ENCODE data around the gene CADPS2. TPM values are rescaled to one million over a fixed set of nuclear protein-coding genes. Genes with fewer than 3 reads are reported as not detected.

Gene CADPS2
- total and polyA plus RNA-seq, 2 donors (not counting 1 experiment from before 2014, with no cell fraction given) = 11.5 to 32.2 TPM

DNA sequence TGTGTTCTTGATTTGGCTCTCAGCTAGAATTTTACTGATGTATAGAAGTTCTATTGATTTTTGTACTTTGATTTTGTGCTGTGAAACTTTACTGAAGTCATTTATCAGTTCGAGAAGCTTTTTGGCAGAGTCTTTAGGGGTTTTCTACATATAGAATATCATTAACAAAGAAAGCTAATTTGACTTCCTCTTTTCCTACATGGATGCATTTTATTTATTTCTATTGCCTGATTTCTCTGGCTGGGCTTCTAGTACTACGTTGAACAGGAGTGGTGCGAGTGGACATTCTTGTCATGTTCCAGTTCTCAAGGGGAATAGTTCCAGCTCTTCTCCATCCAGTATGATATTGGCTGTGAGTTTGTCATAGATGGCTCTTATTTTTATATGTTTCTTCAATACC is 252.8 kb downstream of the CADPS2 start:
- no peak overlapping the region for H3K9ac ChIP-seq (ENCODE audit: insufficient read depth, low read length)
- no peak for DNase-seq (ENCODE audit: low read depth in 2 of 2)
- TF ChIP-seq, protein P1, sequence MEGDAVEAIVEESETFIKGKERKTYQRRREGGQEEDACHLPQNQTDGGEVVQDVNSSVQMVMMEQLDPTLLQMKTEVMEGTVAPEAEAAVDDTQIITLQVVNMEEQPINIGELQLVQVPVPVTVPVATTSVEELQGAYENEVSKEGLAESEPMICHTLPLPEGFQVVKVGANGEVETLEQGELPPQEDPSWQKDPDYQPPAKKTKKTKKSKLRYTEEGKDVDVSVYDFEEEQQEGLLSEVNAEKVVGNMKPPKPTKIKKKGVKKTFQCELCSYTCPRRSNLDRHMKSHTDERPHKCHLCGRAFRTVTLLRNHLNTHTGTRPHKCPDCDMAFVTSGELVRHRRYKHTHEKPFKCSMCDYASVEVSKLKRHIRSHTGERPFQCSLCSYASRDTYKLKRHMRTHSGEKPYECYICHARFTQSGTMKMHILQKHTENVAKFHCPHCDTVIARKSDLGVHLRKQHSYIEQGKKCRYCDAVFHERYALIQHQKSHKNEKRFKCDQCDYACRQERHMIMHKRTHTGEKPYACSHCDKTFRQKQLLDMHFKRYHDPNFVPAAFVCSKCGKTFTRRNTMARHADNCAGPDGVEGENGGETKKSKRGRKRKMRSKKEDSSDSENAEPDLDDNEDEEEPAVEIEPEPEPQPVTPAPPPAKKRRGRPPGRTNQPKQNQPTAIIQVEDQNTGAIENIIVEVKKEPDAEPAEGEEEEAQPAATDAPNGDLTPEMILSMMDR (conservative IDR thresholded peaks at IDR 0.05 in 1 of 2, IDR thresholded peaks at IDR 0.05 in 1 of 2; ENCODE audit: low read depth in 1 of 2, low read length in 2 of 2) = no peak
- no peak for TF ChIP-seq EZH2 (IDR thresholded peaks at IDR 0.05; ENCODE audit: low read length, missing control alignments)
- no peaks in the 10 kb centered on the region for H3K79me2 ChIP-seq (ENCODE audit: control insufficient read depth, insufficient read depth, low read length)
- no peak overlapping the region for H3K27ac ChIP-seq (ENCODE audit: insufficient read depth, low read length)
- no peak overlapping the region for H2AFZ ChIP-seq (ENCODE audit: low read length)
- no peak overlapping the region for H3K4me3 ChIP-seq (replicated peaks in 1 of 4; ENCODE audit: control extremely low read depth in 1 of 4, insufficient read depth in 1 of 4, low read depth in 3 of 4, low read length in 4 of 4)
- no peaks in the 10 kb centered on the region for H3K27me3 ChIP-seq (ENCODE audit: control insufficient read depth, insufficient read depth, low read length)
- no peaks in the 10 kb centered on the region for H4K20me1 ChIP-seq (ENCODE audit: control insufficient read depth, extremely low read depth, insufficient read depth, low read length)
- H3K9me3 ChIP-seq (ENCODE audit: control insufficient read depth, insufficient read depth, low read depth, low read length) = no peaks in the 10 kb centered on the region
- H3K4me2 ChIP-seq (ENCODE audit: extremely low read depth, insufficient read depth, low read length) = no peak overlapping the region
- H3K36me3 ChIP-seq (ENCODE audit: control insufficient read depth, insufficient read depth, low read length) = no peaks in the 10 kb centered on the region
- no peaks in the 10 kb centered on the region for H3K4me1 ChIP-seq (ENCODE audit: control insufficient read depth, extremely low read depth, insufficient read depth, low read length)

DNA sequence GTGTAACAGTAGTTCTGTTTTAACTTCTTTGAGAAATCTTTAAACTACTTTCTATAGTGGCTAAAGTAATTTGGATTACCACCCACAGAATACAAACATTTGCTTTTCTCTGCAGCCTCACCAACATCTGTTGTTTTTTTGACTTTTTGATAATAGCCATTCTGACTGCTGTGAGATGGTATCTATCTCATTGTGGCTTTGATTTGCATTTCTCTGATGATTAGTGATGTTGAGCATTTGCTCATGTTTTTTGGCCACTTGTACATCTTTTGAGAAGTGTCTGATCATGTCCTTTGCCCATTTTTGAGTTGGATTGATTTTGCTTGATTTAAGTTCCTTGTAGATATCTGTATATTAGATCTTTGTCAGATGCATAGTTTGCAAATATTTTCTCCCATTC is 254.0 kb downstream of the CADPS2 start:
- no peaks in the 10 kb centered on the region for H3K36me3 ChIP-seq (ENCODE audit: control insufficient read depth, insufficient read depth, low read length)
- H2AFZ ChIP-seq (ENCODE audit: low read length) = no peak overlapping the region
- no peak overlapping the region for H3K4me2 ChIP-seq (ENCODE audit: extremely low read depth, insufficient read depth, low read length)
- no peak overlapping the region for H3K4me3 ChIP-seq (replicated peaks in 1 of 4; ENCODE audit: control extremely low read depth in 1 of 4, insufficient read depth in 1 of 4, low read depth in 3 of 4, low read length in 4 of 4)
- no peak overlapping the region for H3K27ac ChIP-seq (ENCODE audit: insufficient read depth, low read length)
- TF ChIP-seq, protein P1 (conservative IDR thresholded peaks at IDR 0.05 in 1 of 2, IDR thresholded peaks at IDR 0.05 in 1 of 2; ENCODE audit: low read depth in 1 of 2, low read length in 2 of 2) = no peak
- TF ChIP-seq EZH2 (IDR thresholded peaks at IDR 0.05; ENCODE audit: low read length, missing control alignments) = no peak
- H3K27me3 ChIP-seq (ENCODE audit: control insufficient read depth, insufficient read depth, low read length) = no peaks in the 10 kb centered on the region
- H3K4me1 ChIP-seq (ENCODE audit: control insufficient read depth, extremely low read depth, insufficient read depth, low read length) = no peaks in the 10 kb centered on the region
- DNase-seq (ENCODE audit: low read depth in 2 of 2) = no peak
- no peaks in the 10 kb centered on the region for H3K9me3 ChIP-seq (ENCODE audit: control insufficient read depth, insufficient read depth, low read depth, low read length)
- H3K9ac ChIP-seq (ENCODE audit: insufficient read depth, low read length) = no peak overlapping the region
- no peaks in the 10 kb centered on the region for H4K20me1 ChIP-seq (ENCODE audit: control insufficient read depth, extremely low read depth, insufficient read depth, low read length)
- no peaks in the 10 kb centered on the region for H3K79me2 ChIP-seq (ENCODE audit: control insufficient read depth, insufficient read depth, low read length)

DNA sequence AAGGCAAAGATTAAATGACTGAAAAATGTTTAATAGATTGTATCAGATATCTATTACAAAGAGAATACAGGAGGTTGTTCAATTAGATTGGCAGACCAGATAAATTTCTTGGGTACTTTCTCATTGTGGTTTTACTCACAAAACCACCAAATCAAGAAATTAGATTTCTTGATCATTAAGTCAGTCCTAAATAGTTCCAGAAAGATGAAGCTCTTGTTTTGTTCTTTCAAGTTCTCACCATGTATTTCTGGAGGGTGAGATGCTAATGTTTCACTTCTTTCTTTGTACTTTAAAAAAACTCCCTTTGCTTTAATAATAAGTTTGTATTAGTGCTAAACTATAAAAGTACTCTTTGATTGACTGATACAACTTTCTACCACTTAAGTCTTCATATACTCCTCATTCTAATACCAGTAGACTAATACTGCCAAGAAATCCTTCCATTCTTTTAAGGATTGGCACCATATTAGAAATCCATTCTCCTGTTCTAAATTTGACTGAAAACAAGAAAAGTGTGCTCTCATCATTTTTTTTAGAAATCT is 256.8 kb downstream of the CADPS2 start:
- no peak for DNase-seq (ENCODE audit: low read depth in 2 of 2)
- H3K4me2 ChIP-seq (ENCODE audit: extremely low read depth, insufficient read depth, low read length) = no peak overlapping the region
- H3K4me3 ChIP-seq (replicated peaks in 1 of 4; ENCODE audit: control extremely low read depth in 1 of 4, insufficient read depth in 1 of 4, low read depth in 3 of 4, low read length in 4 of 4) = no peak overlapping the region
- no peaks in the 10 kb centered on the region for H3K79me2 ChIP-seq (ENCODE audit: control insufficient read depth, insufficient read depth, low read length)
- H3K27me3 ChIP-seq (ENCODE audit: control insufficient read depth, insufficient read depth, low read length) = no peaks in the 10 kb centered on the region
- no peaks in the 10 kb centered on the region for H3K4me1 ChIP-seq (ENCODE audit: control insufficient read depth, extremely low read depth, insufficient read depth, low read length)
- no peaks in the 10 kb centered on the region for H4K20me1 ChIP-seq (ENCODE audit: control insufficient read depth, extremely low read depth, insufficient read depth, low read length)
- no peak for TF ChIP-seq EZH2 (IDR thresholded peaks at IDR 0.05; ENCODE audit: low read length, missing control alignments)
- TF ChIP-seq, protein P1 (conservative IDR thresholded peaks at IDR 0.05 in 1 of 2, IDR thresholded peaks at IDR 0.05 in 1 of 2; ENCODE audit: low read depth in 1 of 2, low read length in 2 of 2) = no peak
- no peak overlapping the region for H3K9ac ChIP-seq (ENCODE audit: insufficient read depth, low read length)
- H3K27ac ChIP-seq (ENCODE audit: insufficient read depth, low read length) = no peak overlapping the region
- H3K9me3 ChIP-seq (ENCODE audit: control insufficient read depth, insufficient read depth, low read depth, low read length) = no peaks in the 10 kb centered on the region
- H2AFZ ChIP-seq (ENCODE audit: low read length) = no peak overlapping the region
- H3K36me3 ChIP-seq (ENCODE audit: control insufficient read depth, insufficient read depth, low read length) = no peaks in the 10 kb centered on the region
